ENCODE measurements around the gene AIRE.
"Not testable (repeated sequence)": the region's sequence is repeated elsewhere in the genome, so short reads cannot be mapped to it uniquely, and the experiment has no call there.

The AIRE gene

DNA sequence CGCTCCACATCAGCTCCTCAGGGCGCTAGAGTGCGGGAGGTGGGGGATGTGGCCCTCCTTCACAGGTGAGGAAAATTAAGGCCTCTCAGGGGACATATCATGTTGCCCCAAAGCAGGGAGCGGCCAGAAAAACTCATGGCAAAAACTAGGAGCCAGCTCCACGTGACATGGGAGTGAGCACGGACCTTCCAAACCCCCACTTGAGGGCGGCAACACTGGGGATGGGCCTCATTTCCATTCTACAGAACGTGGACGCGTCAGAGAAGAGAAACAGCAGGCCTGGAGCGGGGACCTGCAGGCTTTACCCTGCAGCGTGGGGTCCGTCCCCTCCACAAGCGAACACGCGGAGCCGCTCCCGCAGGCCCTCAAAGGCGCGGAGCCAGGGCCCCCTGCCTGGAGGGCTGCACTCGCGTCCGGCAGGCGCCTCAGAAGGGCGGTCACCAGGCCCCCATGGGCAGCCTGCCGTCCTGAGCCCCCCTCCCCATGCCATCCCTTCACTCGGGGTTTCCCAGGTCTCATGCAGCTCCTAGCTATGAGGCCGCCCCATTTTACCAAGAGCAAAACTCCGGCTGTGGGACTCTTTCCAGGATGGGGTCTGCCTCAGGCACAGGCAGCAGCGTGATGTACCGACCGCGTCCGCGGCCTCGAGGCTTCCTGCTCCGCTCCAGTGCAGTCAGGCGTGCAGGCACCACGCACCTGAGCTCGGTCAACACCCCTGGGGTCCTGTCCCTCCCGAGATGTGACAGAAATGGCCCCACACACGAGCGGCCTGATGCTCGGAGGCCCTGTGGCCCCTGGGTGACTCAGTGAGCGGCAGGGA is 48.0 kb downstream of the AIRE start:
- no peak for TF ChIP-seq GATA1 (IDR thresholded peaks at IDR 0.05; ENCODE audit: low read depth, low read length)
- TF ChIP-seq POLR2A (IDR thresholded peaks at IDR 0.05; ENCODE audit: low read length): no peak
- DNase-seq: no peak

DNA sequence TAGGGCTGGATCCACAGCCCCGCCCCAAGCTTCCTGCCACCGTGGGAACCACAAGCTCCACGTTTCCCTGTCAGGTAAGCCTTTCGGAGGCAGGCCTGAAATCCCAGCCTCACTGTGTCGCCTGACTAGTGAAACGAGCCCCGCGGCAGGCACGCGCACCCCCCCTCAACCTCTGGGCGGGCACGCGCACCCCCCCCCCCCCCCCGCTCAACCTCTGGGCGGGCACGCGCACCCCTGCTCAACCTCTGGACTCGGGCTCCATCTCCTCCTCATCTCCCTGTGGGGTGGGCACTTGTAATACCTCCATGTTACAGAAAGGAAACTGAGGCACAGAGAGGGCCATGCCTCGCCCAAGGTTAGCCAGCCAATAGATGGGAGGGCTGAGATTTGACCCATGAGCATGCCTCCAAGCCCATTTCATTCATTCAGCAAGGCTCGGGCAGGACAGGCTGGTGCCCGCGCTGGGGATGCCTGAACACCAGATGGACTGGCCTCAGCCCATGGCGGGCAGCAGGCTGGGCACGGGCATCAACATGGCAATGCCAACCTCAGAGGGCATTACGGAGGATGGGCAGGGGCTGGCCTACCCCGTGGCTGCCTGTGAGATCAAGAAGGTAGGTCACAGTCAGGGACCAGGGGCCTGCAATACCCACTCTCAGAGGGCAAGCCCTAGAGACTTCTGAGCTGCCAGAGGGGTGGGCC is 48.8 kb downstream of the AIRE start:
- TF ChIP-seq POLR2A (IDR thresholded peaks at IDR 0.05; ENCODE audit: low read length) (no peak), GATA1 (IDR thresholded peaks at IDR 0.05; ENCODE audit: low read depth, low read length) (no peak)
- DNase-seq: no peak

DNA sequence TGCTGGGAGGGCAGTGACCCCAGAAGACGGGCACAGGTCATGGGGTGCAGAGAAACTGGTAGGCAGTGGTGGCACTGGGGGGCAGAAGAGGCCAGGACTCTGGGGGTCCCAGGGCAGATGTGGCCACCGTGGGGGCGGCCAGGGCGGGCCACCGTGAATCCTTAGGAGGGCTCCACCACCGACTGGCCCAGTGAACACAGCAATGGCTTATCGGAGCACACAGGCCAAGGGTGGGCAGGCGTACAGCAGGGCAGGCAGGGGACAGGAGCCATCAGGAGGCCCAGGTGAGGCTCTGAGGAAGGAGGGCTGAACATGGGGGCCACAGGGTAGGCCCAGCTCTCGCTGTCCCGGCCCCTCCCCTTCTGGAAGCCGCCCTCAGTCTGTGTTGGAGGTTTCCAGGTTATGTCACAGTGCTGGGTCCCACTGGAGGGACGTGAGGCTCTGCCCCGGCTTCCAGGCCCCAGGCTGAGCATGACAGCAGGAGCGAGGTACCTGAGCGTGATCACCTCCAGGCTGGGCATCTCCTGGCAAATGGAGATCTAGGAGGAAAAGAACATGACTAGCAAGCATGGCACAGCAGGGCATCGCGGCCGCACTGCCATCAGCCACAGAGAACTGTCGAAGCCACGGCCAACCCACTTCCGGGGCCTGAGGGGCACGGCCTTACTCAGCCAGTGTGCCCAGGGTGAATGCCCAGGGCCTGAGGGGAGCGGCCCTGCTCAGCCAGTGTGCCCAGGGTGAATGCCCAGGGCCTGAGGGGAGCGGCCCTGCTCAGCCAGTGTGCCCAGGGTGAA is 49.8 kb downstream of the AIRE start:
- TF ChIP-seq GATA1 (IDR thresholded peaks at IDR 0.05; ENCODE audit: low read depth, low read length) (no peak), POLR2A (IDR thresholded peaks at IDR 0.05; ENCODE audit: low read length) (no peak)
- no peak for DNase-seq

DNA sequence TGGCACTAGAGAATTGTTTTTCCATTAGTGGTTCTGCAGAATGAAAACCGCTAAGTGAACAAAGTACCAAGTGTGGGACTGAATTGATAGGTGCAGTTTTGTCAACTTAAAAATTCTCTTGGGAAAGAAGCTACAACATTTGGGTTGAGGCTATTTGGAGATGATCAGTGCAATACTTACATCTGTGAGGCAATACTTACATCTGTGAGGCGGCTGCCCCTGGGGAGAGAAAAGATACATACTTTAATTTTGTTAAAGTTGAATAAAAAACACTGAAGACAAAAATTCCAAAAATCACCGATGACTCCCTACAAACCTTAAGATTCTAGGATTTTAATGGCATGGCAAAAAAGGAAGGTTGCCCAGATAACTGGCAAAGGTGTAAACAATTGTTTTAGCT is 51.8 kb downstream of the AIRE start:
- DNase-seq: peak in 1 of 2 experiments; percentile 37
- TF ChIP-seq POLR2A (IDR thresholded peaks at IDR 0.05; ENCODE audit: low read length) (no peak), GATA1 (IDR thresholded peaks at IDR 0.05; ENCODE audit: low read depth, low read length) (no peak)

DNA sequence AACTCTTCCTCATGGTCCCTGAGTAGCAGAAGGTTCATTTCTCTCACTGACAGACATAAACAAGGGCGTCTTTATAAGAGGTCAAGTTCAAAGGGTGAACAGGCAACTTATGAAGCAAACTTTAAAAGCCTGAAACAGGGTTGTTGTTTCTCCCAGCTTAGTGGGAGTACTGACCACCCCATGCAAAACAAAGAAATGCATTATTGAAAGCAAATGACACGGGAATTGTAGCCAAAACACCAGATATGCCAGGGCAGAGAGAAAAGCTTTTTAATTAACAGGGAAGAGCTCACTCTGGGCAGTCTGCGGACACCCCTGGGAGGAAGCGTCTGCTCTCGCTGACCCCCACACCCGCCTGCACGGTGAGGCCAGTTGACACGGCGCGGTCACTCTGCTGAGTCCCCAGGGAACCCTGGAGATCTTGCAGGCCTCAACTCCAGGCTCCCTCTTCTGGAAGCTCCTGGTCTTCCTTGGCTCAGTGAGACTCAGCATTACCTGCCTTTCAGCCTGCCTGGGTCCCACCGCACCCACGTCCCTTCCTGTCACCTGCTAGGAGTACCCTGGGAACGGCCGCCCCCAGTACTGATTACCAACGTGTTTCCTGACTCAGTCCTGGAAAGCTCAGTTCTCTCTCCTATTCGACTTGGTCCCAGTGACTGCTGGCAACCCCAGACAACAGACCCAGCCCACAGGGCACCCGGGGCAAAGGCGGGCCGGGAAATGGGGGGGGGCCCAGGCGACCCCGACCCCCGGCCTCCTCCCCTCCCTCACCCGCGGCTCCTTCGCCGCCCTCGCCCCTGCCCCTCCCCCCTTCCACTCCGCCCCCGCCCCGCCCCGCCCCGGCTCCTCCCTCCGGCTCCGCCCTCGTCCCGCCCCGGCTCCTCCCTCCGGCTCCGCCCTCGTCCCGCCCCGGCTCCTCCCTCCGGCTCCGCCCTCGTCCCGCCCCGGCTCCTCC is 52.5 kb downstream of the AIRE start:
- DNase-seq: peak; percentile 56 to 69
- TF ChIP-seq POLR2A (IDR thresholded peaks at IDR 0.05; ENCODE audit: low read length) (no peak), GATA1 (IDR thresholded peaks at IDR 0.05; ENCODE audit: low read depth, low read length) (no peak)

DNA sequence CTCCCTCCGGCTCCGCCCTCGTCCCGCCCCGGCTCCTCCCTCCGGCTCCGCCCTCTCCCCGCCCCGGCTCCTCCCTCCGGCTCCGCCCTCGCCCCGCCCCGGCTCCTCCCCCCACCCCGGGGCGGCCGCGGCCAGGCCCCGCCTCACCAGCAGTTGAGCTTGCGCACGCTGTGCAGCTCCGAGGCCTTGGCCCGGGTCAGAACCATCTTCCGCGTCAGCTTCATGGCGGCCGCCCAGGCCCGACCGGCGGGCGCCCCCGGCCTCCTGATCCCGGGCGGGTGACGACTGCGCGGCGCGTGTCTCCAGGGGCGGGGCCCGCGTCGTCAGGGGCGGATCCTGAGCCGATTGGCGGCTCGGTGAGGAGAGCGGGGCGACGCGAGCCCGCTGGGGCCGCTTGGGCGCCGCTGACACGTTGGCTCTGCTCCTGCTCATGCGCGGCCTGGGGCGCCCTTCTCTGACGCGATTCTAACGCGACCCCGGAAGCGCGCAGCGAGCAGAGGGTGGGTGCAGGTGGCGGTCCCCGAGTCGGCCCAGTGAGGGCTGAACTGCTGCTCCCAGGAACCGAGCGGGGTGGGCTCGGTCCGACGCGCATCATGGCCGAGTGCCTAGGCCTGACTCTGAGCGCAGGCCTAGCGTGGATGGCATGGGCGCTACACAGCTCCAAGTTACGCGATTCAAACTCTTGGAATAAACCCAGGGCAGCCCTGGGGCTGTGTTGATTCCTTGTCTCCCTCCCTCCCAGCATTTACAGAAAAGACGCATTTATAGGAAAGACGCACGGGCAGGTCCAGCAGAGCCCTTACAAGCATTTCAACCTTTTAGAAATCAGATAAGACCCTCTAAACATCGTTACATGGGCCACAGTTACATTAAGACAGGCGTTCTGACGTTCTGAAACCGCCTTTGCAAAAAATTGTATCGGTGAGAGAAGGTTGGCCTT is 53.6 kb downstream of the AIRE start, which contains the start of gene CFAP410:
Gene CFAP410 (minus strand): TSS at position 420 of the 940 bp plus-strand sequence. CDS start 196 bp downstream, at position 224.
- peak; percentile 98 for TF ChIP-seq POLR2A (IDR thresholded peaks at IDR 0.05; ENCODE audit: low read length)
- no peak for TF ChIP-seq GATA1 (IDR thresholded peaks at IDR 0.05; ENCODE audit: low read depth, low read length)
- DNase-seq: peak; percentile 96 to 97

DNA sequence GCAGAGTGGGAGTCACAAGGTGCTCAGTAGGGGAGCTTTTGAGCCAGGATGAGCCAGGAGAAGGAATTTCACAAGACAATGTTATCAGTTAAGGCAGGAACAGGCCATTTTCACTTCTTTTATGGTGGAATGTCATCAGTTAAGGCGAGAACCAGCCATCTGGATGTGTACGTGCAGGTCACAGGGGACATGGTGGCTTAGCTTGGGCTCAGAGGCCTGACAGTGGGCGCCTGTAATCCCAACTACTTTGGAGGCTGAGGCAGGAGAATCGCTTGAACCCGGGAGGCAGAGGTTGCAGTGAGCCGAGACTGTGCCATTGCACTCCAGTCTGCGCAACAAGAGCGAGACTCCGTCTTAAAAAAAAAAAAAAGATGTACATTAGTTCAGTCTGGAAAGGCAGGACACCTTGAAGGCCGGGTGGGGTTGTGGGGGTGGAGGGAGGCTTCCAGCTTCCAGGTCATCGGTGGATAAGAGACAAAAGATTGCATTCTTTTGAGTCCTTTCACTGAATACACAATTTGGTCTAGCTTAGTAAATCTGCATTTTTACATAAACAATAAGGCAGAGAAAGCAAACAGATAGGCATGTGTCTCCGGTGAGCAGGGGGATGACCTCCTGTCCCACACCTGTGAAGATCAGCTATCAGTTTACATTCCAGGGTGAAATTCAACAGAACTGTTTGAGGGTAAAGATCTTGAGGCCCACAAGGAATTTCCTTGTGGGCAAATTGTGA is 56.2 kb downstream of the AIRE start:
- not testable (repeated sequence) for DNase-seq

DNA sequence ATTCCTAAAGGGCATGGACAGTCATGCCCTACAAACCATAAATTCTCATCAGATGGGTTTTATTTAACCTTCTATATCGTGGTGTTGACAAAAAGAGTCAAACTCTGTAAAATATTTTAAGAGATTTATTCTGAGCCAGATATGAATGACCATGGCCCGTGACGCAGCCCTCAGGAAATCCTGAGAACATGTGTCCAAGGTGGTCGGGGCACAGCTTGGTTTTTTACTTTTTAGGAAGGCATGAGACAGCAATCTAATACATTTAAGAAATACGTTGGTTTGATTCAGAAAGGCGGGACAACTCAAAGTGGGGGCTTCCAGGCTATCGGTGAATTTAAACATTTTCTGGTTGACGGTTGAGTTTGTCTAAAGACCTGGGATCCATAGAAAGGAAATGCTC is 57.3 kb downstream of the AIRE start:
- not testable (repeated sequence) for DNase-seq

DNA sequence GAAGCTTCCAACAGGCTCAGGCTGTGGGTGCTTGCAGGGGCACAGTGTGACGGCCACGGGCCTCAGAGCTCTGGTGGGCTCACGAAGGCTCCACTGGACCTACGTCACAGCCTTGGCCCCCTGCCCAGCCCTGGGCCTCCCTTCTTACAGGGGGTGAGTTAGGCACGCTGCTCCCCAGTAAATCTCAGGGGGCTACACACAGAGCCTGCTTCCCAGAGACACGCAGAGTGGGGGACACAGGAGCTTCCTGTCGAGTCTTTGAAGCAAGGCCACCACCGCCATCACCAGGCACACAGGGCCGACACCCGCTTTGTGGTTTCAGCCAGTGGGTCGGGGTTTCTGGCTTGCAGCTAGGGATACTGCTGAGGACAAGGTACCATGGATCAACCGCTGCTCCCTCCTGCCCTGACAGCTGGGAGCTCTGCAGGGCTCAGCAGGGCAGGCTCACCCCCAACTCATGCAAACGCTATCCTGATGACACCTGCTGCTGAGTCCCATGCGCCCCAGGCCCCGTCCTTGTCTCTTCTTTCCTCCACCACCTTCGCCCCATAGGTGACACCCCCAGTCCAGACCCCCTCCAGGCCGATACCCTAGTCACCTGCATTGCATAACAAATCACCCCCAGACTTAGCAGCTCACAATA is 59.0 kb downstream of the AIRE start:
- DNase-seq: no peak
- TF ChIP-seq GATA1 (IDR thresholded peaks at IDR 0.05; ENCODE audit: low read depth, low read length): no peak
- no peak for TF ChIP-seq POLR2A (IDR thresholded peaks at IDR 0.05; ENCODE audit: low read length)

DNA sequence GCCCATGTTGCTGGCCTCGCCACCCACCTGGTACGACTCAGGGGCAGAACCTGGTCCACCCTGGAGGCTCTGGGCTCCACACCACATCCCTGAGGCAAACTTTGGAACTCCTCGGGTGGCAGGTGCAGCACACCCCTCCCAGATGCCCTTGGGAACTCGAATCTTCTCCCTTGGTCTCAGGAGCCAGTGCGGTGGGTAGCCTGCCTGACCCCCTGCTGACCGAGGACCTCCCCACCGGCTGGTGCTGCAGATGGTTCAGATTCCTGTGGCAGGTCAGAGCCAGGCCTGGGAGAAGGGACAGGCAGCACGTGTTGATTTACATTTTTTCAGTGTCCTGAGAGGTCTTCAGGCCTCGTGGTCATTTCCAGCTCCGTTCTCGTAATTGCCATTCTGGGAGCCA is 59.8 kb downstream of the AIRE start:
- DNase-seq: no peak
- TF ChIP-seq POLR2A (IDR thresholded peaks at IDR 0.05; ENCODE audit: low read length) (no peak), GATA1 (IDR thresholded peaks at IDR 0.05; ENCODE audit: low read depth, low read length) (no peak)

DNA sequence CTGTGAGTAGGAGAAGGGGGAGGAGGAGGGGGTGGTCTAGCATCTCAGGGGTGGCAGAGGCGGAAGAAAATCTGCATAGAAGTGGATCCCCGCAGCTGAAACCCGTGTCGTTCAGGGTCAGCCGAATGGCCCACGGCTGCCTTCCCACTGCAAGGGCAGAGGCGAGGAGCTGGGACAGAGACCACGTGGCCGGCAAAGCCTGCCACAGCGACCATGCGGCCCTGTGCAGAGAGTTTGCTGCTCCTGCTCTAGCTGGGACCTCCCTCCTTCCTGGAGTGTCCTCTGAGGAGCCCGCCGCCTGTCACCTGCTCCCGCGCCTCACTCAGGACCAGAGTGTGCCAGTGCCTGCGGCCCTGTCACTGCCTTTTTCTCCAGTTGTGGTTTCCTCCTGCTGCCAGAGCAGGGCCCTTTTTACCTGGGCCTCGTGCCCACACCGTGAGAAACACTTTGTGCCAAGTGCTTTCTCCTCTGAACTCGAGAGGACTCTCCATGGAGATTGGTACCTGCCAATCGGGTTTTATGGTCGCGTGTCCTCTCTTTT is 62.3 kb downstream of the AIRE start:
- no peak for DNase-seq
- no peak for TF ChIP-seq POLR2A (IDR thresholded peaks at IDR 0.05; ENCODE audit: low read length)
- no peak for TF ChIP-seq GATA1 (IDR thresholded peaks at IDR 0.05; ENCODE audit: low read depth, low read length)
